NCI-H1694 (cell line): ENCODE measurements around the gene HAL.

ENCODE experiments used
- DNase-seq: peaks from one replicate; lab custom pipeline; 2025; lab: John Stamatoyannopoulos, UW

Gene HAL

GRCh38 chr12:96014943-96015599 lies 18.9 kb upstream of the HAL start:
- DNase-seq = no peak

GRCh38 chr12:96007729-96008128 lies 11.6 kb upstream of the HAL start:
- DNase-seq = no peak

- DNase-seq = no peak
These were observed 10.6 kb upstream of the HAL start for GRCh38 chr12:96006727-96007126.

- no peak for DNase-seq
These were observed 4.7 kb upstream of the HAL start for GRCh38 chr12:96000858-96001257.

GRCh38 chr12:95999484-95999883 lies 3.3 kb upstream of the HAL start:
- DNase-seq = no peak

GRCh38 chr12:95998611-95999286 lies 2.6 kb upstream of the HAL start:
- DNase-seq = peak; percentile 57

GRCh38 chr12:95997911-95998510 lies 1.9 kb upstream of the HAL start:
- DNase-seq = no peak

- no peak for DNase-seq
These were observed 1.1 kb upstream of the HAL start for GRCh38 chr12:95997276-95997675.

GRCh38 chr12:95995238-95996031 lies 709 bp downstream of the HAL start:
- no peak for DNase-seq

- DNase-seq = no peak
These were observed 1.7 kb downstream of the HAL start for GRCh38 chr12:95994476-95994875.

- DNase-seq = no peak
These were observed 2.2 kb downstream of the HAL start for GRCh38 chr12:95993907-95994306.

- no peak for DNase-seq
These were observed 6.0 kb downstream of the HAL start for GRCh38 chr12:95990136-95990535.

GRCh38 chr12:95989504-95990123 lies 6.5 kb downstream of the HAL start:
- DNase-seq = no peak

- DNase-seq = no peak
These were observed 7.5 kb downstream of the HAL start for GRCh38 chr12:95988506-95989275.

- DNase-seq = no peak
These were observed 9.2 kb downstream of the HAL start for GRCh38 chr12:95986635-95987570.

- DNase-seq = no peak
These were observed 11.5 kb downstream of the HAL start for GRCh38 chr12:95984682-95985081.

GRCh38 chr12:95982602-95983001 lies 13.5 kb downstream of the HAL start:
- DNase-seq = no peak

- no peak for DNase-seq
These were observed 15.7 kb downstream of the HAL start for GRCh38 chr12:95980437-95980836.

GRCh38 chr12:95978774-95979173 lies 17.4 kb downstream of the HAL start:
- no peak for DNase-seq

- DNase-seq = no peak
These were observed 17.8 kb downstream of the HAL start for GRCh38 chr12:95978351-95978750.
